CD4-positive, alpha-beta T cell treated with Interleukin-17A for 4 hours (primary cell): ENCODE measurements around the gene ACTN4.

Experiments
- DNase-seq: peaks from one replicate; pipeline ENCODE4 v3.0.0-alpha.2; 2020; ENCODE audit warnings: mixed read lengths

The ACTN4 gene

DNA sequence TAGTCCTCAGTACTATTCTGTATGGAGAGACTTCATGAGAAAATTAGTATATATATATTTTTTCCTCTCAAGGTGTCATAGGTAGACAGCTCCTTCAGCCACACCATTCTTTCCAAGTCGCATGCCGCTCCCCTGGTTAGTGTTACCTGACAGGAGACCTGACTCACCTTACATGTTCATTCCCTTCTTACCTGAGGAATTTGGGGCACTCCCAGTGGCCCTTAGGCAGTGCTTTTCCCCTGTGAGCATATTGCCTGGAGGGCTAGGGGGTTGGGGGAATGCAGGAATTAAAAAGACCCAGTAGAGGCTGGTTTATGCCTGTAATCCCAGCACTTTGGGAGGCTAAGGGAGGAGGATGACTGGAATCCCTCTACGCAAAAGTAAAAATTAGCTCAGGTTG, 9.0 kb upstream of the ACTN4 start:
- no peak for DNase-seq

DNA sequence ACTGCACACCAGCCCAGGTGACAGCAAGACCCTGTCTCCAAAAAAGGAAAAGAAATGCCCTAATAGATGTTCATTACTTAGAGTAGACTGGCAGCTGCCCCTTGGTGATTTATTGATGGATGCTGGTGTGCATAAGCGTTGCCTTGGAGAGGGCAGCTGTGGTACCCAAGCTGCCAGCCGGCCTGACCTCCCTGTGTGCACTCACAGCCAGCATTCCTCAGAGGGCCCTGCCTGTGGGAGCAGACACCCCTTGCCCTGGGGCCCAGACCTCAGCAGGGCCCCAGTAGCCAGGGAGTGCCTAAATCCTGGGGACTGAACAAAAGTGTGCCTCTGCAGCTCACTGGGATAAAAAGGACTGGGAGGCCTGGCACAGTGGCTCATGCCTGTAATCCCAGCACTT, 7.8 kb upstream of the ACTN4 start:
- DNase-seq, result no peak

DNA sequence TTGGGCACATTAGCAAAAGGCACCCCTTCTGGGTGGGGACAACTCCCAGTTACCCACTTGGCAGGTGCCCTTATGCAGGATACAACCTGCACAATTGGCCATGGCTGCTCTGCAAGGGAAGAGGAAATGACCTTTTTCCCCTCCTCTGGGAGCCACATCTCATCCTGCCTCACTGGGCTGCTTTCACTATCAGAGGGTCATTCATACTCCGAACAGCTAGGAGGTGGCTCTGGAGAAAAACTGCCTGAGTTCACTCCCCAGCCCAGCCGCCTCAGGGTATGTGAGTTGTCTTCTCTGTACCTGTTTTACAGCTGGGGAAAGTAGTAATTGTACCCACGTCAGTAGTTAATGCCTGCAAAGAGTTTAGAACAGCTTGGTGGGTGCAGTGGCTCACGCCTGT, 7.1 kb upstream of the ACTN4 start:
- DNase-seq, result no peak

DNA sequence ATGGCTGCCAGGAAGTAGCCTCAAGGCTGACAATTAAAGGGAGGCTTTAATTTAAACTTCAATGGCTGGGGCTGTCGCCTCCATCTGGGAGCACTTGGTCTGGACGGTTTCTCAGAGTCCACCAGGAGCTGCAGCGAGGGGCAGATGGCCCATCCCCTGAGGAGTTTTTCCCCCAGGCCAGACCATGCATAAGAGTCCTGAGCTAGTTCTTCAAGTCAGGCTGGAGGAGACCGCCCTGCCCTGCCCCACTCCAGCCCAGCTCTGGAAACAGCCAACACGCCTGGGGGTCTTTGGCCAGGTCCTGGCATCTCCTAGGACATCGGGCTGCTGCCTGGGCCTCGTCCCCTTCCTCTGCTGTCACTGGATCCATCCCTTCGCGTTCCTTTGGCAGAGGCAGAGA, 5.3 kb upstream of the ACTN4 start:
- DNase-seq, result no peak

DNA sequence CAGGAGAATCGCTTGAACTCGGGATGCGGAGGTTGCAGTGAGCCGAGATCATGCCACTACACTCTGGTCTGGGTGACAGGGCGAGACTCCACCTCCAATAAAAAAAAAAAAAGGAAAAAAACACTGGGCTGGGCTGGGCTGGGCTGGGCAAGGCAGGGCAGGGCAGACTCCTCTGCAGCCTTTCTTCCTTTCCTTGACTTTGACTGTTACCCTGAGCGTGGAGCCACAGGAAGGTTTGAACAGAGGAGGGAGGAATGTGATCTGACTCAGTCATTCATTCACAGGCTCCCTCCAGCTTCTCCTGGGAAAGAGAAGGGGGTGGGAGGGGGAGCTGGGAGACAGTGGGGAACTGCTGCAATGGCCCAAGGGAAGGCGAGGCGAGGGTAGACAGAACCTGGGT, 2.7 kb upstream of the ACTN4 start:
- no peak for DNase-seq

DNA sequence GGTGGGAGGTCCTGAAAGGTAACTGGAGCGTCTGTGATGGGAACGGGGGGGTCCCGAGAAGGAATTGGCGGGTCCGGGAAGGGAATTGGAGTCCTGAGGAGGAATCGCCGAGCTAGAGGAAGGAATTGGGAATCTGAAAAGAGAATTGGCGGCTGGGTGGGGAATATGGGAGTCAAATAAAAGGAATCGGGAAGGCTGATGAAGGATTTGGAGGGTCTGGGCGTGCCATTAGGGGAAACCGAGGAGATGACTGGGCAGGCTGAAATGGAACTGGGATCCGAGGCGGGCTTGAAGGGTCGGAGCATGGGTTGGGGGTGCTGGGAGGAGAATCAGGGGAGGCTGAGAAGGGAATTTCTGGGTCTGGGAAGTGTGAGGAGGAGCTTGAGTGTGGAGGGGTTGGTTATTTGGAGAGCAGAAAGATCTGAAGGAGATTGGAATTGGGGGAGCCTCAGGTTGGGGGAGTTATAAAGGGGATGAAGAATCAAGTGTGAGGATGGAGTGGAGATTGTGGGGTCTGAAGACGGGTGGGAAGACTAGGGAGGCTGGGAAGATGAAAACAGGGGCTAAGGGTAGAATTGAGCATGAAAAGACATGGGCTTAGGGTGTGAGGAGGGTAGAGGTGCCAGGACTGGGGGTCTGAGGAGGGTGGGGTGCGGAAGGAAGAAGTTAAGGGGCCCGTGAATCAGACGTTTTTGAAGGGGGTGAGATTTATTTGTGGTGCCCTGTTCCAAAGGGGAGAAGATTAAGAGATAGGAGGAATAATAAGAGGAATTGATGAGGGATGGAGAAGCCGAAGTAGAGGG, 718 bp downstream of the ACTN4 start:
- no peak for DNase-seq

DNA sequence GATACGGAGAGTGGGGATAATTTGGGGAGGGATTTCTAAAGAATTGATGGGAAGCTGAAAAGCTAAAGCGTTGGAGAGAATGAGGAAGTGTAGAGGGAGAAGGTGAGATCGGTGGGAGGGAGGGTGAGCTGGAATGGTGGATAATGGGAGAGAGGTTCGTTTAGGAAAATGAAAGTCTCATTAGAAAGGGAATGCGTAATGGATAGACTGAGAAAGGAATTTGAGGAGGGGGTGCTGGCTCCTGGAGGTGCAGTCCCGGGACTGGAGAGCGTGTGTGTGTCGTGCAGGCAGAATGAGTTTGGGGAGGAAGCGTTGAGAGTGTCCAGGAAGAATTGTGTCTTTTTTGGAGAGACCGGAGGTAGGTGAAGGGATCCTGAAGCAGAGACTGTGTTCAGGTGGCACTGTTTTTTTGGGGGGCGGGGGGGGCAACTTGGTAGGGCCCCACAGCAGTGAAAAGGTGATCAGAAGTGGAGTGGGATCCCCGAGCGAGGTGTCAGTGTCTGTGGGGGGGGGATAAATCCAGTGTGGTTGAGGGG, 1.4 kb downstream of the ACTN4 start:
- no peak for DNase-seq

DNA sequence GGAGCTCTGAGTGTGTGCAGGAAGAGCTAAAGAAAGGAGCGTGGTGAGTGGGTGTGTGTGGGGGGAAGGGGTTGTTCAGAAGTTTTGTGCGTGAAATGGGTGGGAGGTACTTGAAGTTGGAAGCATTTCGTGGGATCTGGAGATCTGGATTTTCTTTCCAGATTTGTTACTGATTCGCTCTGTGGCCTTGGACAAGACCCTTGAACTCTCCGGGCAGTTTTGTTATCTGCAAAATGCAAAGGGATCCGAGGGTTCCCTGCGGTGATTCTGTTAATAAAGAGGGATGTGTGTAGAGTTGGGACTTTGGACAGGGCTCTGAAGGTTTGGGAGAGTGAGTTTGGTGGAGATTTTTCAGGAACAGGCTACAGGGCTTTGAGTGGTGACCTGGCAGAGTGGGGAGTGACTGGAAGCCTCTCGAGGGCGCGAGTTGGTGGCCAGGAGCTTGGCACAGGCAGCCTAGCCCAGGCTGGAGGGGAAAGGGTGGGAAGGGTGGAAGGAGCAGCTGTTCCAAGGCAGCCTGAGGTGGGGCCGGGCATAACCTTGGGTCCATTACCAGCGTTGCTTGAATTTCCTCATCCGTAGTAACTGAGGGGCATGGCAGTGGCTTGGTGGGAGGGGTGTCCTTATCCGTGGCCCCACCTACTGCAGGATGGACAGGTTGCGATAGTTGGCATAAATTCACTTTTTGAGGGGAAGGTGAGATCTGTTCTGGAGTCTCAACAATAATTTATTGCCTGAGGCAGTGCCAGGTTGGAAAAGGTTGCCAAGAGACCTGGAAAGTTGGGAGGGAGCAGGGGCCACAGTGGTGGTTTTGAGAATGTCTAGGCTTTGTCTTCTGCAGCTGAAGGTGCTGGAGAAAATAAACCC, 2.1 kb downstream of the ACTN4 start:
- DNase-seq, result no peak

DNA sequence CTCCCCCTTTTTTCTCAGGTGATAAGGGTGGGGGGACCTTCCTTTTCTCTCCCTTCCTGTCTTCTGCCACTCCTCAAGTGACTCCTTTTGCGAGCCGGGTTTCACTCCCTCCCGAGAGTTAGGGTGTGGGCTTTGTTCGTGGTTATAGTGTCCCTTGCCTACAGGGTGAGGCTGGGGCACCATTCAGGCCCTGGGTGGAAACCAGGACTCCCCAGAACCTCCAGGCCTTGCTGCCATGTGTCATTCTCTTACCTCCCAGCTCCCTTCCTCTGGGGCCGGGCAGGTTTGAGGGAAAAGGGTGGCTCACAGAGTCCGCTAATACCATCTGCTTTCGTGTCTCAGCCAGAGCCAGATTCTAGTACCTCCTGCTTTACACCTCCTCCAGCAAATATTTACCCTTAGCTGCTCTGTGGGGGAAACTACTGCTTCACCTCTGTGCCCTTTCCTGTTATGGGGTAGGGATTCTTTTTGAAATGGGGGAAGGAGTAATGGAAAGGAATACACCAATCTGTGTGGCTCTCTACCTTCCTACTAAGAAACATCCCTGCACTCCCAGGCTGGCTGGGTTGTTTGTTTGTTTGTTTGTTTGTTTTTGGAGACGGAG, 2.8 kb downstream of the ACTN4 start:
- no peak for DNase-seq

DNA sequence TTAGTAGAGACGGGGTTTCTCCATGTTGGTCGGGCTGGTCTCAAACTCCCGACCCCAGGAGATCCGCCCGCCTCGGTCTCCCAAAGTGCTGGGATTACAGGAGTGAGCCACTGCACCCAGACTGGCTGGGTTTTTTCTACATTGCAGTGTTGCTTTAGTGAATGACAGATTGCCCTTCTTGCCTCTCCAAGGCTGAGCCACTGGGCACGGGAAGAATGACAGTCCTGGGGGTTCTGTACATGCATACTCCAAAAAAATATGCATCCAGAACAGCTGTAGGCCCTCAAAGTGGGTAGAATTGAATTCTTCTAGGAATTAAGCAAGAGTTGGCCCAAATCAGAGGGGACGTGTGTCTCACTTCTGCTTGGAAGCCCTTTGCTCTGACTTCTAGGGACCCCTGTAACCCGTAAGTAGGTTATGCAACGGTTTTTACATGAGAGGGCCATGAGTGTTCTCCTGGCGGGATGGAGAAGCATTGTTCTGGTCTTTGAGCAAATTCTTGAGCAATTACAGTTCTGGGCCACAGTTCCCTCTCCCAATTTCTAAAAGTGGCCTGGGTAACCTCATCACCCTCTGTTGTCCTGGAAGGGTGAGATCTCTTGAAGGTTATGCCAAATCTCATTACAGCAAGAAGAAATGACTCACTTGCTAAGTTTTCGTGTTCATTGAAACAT, 3.6 kb downstream of the ACTN4 start:
- no peak for DNase-seq

DNA sequence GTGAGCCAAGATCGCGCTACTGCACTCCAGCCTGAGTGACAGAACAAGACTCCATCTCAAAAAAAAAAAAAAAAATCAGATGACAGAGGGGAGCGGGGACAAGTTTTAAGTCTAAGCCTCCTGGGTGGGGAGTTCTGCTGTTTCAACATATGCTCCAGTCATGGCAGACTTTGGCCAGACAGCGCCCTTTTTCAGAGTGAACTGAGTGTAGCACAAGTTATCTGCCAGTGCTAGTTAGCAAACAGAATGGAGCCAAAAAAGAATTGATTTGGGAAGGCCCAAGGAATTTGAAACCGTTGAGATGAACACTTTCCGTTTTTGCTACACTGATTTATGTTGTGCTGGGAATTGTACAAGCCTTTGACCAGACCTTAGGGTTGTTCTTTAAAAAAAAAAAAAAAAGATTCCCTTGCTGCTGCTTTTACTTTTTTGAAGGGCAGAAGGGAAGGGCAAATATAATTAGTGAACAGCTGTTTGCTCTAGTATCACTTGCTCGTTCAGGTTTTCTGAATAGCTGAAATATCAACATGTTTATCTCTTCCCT, 5.7 kb downstream of the ACTN4 start:
- no peak for DNase-seq

DNA sequence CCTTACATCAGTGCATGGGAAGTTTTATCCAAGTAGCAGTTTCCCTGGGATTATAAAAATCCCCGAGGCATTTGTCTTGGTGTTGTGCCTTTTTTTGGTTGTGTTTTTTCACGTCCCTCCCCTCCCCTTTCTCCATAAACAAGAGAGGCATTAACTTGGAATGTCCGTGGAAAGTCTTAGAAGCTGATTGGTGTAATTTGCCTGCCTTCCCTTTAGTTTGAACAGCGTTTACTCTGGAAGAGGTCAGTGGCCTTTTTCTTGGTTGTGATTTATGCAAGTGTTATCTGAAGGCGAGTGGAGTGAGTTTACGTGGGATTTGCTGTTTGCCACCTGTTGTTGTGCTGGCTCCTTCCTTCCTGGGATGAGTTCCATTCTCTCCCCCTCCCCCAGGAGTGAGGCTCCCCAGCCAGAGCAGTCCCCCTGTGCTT, 7.2 kb downstream of the ACTN4 start:
- no peak for DNase-seq

DNA sequence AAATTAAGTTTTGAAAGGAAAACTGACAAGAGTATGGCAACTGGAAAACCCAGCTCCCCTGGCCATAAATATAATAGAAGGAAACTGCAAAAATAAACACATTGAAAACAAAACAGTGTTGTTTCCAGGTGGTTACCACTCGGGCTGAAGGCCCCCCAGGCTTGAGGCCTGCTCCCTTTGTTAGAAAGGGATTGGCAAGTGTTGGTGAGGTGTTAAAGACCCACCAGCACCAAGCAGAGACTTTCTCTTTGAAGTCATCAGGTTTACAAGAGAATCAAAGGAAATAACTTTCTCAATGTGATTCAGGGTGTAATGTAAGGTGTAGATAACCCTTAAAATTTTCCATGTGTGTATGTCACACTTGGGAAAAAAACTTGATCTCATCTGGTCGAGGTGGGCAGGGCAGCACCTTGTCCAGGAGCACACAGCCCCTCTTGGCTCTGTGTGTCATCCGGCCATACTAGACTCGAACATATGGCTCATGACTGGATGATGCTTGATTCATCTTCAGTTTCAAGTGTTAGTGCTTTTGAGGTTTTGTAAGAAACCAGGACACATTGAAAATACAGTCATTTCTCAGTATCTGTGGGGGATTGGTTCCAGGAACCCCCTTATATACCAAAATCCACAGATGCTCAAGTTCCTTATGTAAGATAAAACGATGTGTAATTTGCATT, 7.8 kb downstream of the ACTN4 start:
- no peak for DNase-seq

DNA sequence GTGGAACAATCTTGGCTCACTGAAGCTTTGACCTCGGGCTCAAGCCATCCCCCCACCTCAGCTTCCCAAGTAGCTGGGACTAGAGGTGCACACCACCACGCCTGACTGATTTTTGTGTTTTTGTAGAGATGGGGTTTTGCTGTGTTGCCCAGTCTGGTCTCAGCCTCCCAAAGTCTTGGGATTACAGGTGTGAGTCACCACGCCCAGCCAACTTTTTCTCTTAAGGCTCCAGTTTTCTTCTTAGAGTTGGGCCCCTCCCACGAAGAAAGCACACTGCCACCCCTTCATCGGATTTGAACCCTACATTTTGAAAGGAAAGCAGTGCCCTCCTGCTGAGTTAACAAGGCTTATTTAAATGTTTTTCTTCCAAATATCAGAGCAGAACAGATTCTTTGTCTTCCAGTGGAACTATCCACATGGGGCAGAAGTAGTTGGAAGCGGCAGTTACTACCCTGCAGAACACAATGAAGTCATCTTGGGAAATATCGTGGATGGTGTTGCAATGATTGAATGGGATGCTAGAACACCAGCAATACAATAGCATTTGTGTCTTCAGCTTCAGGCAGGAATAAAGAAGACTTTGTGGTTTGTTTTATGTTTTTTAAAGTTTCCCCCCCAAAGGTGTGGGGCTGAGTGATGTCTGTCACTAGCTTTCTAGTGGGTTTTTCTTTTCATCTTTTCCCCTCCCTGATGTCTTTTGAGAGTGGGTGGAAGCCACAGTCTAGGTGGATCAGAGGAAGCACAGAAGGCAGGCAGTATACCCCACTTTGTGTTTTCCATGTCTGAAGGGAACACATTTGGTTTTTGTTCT, 8.9 kb downstream of the ACTN4 start:
- peak; percentile 63 for DNase-seq

DNA sequence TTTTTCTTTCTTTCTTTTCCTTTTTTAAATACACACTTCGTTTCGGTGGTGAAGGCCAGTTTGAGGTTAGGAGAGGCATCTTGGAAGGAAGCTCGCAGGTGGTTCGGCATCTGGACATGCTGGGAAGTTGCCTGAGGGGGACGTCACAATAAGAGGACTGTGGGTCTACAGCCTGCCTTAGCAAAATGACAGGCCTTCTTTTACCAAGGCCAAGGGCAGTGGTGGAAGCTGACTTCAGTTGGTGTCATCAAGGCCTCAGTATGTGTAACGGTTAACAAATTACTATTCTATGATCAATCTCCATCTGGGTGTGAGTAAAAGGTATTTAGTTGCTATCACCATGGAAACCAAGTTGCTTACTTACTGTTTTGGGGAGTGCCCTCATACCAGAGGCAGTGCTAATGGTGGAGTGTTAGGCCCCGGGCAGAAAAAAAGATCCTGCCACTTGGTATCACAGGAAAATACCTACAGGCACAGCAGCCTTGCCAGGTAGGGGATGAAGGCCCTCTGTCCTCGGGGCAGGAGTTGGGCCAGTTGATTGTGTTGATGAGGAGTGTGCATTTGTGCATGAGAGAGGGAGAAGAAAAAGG, 10.3 kb downstream of the ACTN4 start:
- no peak for DNase-seq

DNA sequence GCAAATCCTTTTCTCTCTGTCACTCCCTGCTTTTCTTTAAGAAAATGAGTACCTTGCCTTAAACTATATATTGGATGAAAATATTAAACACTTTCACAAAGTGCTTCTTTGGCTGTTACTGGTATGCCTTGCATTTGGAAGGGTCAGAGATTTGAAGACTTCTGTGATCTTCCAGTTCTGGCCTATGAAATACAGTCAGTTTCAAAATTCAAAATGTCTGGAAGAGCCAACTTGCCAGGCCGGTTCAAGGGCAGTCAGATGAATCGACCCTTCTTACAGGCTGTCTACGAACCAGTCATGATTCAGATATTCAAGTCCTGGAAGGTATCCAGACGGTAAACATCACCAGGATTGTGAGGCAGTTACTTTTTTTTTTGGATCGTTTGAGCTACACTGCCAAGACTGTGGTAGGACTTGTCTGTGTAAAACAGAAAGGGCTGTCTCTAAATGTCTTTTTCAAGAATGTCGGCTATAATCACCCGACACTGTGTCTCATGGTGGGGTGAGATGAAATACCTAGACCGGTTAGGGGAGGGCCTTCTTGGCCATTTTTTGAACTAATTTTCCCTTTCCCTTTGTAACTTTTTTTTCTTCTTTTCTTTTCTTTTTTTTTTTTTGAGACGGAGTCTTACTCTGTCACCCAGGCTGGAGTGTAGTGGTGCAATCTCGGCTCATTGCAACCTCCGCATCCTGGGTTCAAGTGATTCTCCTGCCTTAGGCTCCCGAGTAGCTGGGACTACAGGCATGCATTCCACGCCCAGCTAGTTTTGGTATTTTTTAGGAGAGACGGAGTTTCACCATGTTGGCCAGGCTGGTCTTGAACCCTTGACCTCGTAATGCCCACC, 11.2 kb downstream of the ACTN4 start:
- DNase-seq, result no peak

DNA sequence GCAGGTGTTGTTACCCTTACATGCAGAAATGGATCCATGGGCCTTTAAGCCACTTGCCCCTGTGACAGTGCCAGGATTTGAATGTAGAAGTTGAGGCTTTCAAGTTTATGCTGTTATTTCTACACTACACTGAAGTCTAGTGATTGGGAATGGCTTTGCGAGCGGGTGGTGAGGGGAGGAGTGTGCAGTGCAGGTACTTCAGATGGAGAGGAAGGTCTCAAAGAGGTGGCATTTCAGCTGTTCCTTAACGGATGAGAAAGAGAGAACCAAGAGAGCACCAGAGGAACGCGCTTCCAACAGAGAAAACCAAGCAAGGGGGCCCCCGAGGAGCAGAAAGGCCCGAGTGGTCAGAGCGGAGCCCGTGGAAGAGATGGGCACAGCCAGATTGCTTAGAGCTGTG, 13.3 kb downstream of the ACTN4 start:
- DNase-seq, result no peak

DNA sequence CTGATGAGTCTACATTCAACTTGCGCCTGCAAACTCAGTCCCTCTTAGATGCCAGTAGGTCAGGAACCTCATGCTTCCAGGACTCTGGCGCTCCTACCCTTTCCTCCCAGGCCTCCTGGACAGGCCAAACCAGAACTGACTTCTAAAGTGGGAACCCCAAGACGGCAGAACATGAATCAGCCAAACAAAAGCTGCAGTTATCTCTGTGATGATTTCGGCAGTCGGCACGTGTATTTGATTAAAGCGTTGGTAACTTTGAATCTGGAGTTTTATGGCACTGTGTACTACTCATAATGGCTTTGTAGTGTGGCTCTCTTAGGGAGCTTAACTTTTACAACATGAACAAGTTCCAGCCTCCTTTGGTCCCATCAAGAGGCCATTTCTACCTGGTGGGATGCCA, 13.7 kb downstream of the ACTN4 start:
- no peak for DNase-seq

DNA sequence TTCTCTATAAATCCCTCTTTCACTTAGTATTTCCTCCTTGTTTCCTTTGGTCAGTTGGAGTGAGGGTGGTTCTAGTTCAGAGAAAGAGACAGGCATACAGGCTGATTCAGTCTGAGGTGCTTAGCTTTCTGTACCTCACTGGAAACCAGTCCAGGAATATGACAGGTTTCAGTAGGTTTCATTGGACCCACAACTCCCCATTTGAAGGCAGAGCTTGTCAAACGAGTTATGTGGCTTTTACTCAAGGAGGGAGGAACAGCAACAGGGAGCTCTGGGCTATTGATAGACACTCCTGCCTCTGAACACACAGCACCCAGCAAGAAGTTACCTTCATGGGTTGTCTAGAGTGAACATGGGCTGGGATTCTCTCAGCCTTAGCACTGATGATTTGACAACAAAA, 14.5 kb downstream of the ACTN4 start:
- DNase-seq, result no peak
